OCI-LY1 (cell line): Measurements from ENCODE around the gene TBX15.

ENCODE experiments used
- H2AFZ ChIP-seq: fragments of 200-600 bp; sonication (generic), shearing (Covaris generic); 2 replicates; pipeline ENCODE4 v1.6.0; 2014; ENCODE audit warnings: antibody characterized with exemption, mild to moderate bottlenecking, low read length
- H3F3A ChIP-seq: fragments of 200-600 bp; sonication (generic), shearing (Covaris generic); 2 replicates; pipeline ENCODE4 v1.6.0; 2014; ENCODE audit warnings: mild to moderate bottlenecking, antibody characterized with exemption, low read length, moderate library complexity; ENCODE audit not compliant: insufficient read depth
- H3K27ac ChIP-seq: fragments of 200-600 bp; sonication (generic); 2 replicates; pipeline ENCODE4 v1.5.1; 2014; ENCODE audit warnings: low read length, mixed run types, mild to moderate bottlenecking, low read depth; ENCODE audit not compliant: poor library complexity, severe bottlenecking
- H3K27me3 ChIP-seq: fragments of 200-600 bp; sonication (generic); 2 replicates; pipeline ENCODE4 v1.6.0; 2014; ENCODE audit warnings: antibody characterized with exemption, mild to moderate bottlenecking, low read length, moderate library complexity; ENCODE audit not compliant: insufficient read depth
- H3K36me3 ChIP-seq: fragments of 200-600 bp; sonication (generic); 2 replicates; pipeline ENCODE4 v1.6.1; 2014; ENCODE audit warnings: mild to moderate bottlenecking, antibody characterized with exemption, low read length, moderate library complexity, mixed read lengths; ENCODE audit not compliant: insufficient read depth
- H3K4me1 ChIP-seq: fragments of 200-600 bp; sonication (generic); 2 replicates; pipeline ENCODE4 v1.5.1; 2014; ENCODE audit warnings: mild to moderate bottlenecking, low read length, moderate library complexity; ENCODE audit not compliant: insufficient read depth, severe bottlenecking
- H3K4me2 ChIP-seq: fragments of 200-600 bp; sonication (generic), shearing (Covaris generic); 2 replicates; pipeline ENCODE4 v1.6.1; 2014; ENCODE audit warnings: low read length
- H3K4me3 ChIP-seq: fragments of 200-600 bp; sonication (generic); 2 replicates; pipeline ENCODE4 v1.5.1; 2014; ENCODE audit warnings: low read length, low read depth, mild to moderate bottlenecking, mixed read lengths; ENCODE audit not compliant: poor library complexity, severe bottlenecking
- H3K79me2 ChIP-seq: fragments of 200-600 bp; shearing (Covaris generic); 2 replicates; pipeline ENCODE4 v1.6.1; 2016; ENCODE audit warnings: mixed run types, low read length, mixed read lengths; ENCODE audit not compliant: insufficient read depth
- H3K9ac ChIP-seq: fragments of 200-600 bp; sonication (generic), shearing (Covaris generic); 2 replicates; pipeline ENCODE4 v1.6.1; 2014; ENCODE audit warnings: mild to moderate bottlenecking, low read length, mixed read lengths
- H3K9me2 ChIP-seq: fragments of 200-600 bp; sonication (generic), shearing (Covaris generic); 2 replicates; pipeline ENCODE4 v1.6.1; 2014; ENCODE audit warnings: low read depth, mild to moderate bottlenecking, low read length, mixed read lengths
- H3K9me3 ChIP-seq: fragments of 200-600 bp; shearing (Covaris generic); 2 replicates; pipeline ENCODE4 v1.6.1; 2014; ENCODE audit warnings: low read length, mixed read lengths
- H4K20me1 ChIP-seq: fragments of 200-600 bp; sonication (generic), shearing (Covaris generic); 2 replicates; pipeline ENCODE4 v1.6.0; 2016; ENCODE audit warnings: mild to moderate bottlenecking, low read length; ENCODE audit not compliant: insufficient read depth
- EZH2 ChIP-seq: fragments of 200-600 bp; sonication (generic), shearing (Covaris generic); IDR thresholded peaks from 2 replicates; pipeline ENCODE4 v1.8.0; 2017; ENCODE audit warnings: borderline replicate concordance, mixed run types, mild to moderate bottlenecking, antibody characterized with exemption, low read length, moderate library complexity, mixed read lengths
- TF ChIP-seq, protein P1 (sequence below): fragments of 200-600 bp; sonication (generic), shearing (Covaris generic); IDR thresholded peaks from 2 replicates; pipeline ENCODE4 v1.5.1; 2017; ENCODE audit warnings: mild to moderate bottlenecking, antibody characterized with exemption, low read length, moderate library complexity, mixed read lengths

The TBX15 gene

GRCh38 chr1:118948351-118948750, 39.8 kb downstream of the TBX15 start:
- no peak overlapping the region for H2AFZ ChIP-seq
- no peaks in the 10 kb centered on the region for H3K79me2 ChIP-seq
- H3K27ac ChIP-seq: no peak overlapping the region
- H3K9me2 ChIP-seq: no peaks in the 10 kb centered on the region
- no peaks in the 10 kb centered on the region for H3K36me3 ChIP-seq
- no peaks in the 10 kb centered on the region for H3K4me1 ChIP-seq
- no peak overlapping the region for H3K4me3 ChIP-seq
- no peak overlapping the region for H3K9ac ChIP-seq
- H3F3A ChIP-seq: no peaks in the 10 kb centered on the region
- no peak overlapping the region for H3K4me2 ChIP-seq
- H3K27me3 ChIP-seq: no peaks in the 10 kb centered on the region
- no peak for TF ChIP-seq EZH2
- TF ChIP-seq, protein P1, sequence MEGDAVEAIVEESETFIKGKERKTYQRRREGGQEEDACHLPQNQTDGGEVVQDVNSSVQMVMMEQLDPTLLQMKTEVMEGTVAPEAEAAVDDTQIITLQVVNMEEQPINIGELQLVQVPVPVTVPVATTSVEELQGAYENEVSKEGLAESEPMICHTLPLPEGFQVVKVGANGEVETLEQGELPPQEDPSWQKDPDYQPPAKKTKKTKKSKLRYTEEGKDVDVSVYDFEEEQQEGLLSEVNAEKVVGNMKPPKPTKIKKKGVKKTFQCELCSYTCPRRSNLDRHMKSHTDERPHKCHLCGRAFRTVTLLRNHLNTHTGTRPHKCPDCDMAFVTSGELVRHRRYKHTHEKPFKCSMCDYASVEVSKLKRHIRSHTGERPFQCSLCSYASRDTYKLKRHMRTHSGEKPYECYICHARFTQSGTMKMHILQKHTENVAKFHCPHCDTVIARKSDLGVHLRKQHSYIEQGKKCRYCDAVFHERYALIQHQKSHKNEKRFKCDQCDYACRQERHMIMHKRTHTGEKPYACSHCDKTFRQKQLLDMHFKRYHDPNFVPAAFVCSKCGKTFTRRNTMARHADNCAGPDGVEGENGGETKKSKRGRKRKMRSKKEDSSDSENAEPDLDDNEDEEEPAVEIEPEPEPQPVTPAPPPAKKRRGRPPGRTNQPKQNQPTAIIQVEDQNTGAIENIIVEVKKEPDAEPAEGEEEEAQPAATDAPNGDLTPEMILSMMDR: no peak
- no peaks in the 10 kb centered on the region for H3K9me3 ChIP-seq
- no peaks in the 10 kb centered on the region for H4K20me1 ChIP-seq

DNA sequence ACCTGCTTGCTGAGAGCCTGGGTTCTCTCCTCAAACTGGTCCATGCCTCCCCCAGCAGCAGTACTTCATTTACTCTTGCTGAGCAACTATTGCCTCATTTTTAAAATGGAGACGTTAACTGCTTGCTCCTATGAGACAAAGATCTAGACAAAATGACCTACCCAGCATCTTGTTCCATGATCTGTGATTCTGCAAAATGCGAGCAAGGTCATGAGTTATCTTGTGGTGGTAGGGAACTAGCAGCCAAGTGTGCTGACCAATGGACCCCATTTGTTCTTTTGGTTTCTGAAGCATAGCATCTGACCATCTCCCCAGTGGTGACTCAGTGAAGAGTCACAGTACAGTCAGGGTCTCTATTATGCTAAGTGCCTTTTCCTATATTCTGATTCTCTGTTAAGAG, 40.4 kb downstream of the TBX15 start:
- Histone ChIP-seq H3K4me3 (no peak overlapping the region), H3K36me3 (no peaks in the 10 kb centered on the region), H3K79me2 (no peaks in the 10 kb centered on the region), H3K4me2 (no peak overlapping the region), H2AFZ (no peak overlapping the region), H3K27me3 (no peaks in the 10 kb centered on the region), H3K9me3 (no peaks in the 10 kb centered on the region), H3K4me1 (no peaks in the 10 kb centered on the region), H3K9ac (no peak overlapping the region), H4K20me1 (no peaks in the 10 kb centered on the region), H3K9me2 (no peaks in the 10 kb centered on the region), H3K27ac (no peak overlapping the region), H3F3A (no peaks in the 10 kb centered on the region)
- TF ChIP-seq EZH2: no peak
- TF ChIP-seq, protein P1: no peak

DNA sequence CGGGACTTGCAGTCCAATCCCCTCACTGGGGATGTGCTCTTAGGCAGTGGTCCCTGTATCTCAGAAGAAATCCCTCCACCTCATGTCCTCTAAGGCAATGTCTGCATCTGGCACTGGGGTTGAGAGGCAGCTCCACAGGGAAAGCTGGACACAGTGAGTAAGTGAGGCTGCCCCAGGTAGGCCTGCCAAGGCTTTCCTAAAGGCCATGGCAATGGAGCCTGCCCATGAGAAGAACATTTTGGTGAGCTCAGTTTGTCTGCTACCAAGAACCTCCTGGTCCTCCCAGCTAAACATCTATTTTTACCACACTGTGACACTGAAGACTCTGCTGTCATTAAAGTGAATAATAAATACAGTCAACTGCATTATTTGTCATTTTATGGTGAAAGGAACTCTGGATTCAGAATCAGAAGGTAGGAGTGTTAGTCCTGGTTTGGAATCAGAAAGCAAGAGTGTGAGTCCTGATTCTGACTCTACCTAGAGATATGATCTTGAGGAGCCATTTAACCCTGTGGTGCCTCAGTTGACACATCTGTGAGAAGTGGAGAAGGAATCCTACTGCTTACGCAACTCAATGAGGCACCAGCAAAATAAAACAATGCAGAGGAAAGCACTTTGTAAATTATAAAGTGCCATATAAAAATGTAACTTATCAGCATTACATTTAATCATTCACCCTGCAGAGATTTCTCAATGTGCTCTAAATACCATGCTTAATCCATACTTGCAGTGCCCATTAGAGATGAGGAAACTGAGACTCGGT, 41.0 kb downstream of the TBX15 start:
- TF ChIP-seq, protein P1: no peak
- TF ChIP-seq EZH2: no peak
- Histone ChIP-seq H3K4me2 (no peak overlapping the region), H3K27ac (no peak overlapping the region), H3K79me2 (no peaks in the 10 kb centered on the region), H3K4me1 (no peaks in the 10 kb centered on the region), H3K9me3 (no peaks in the 10 kb centered on the region), H4K20me1 (no peaks in the 10 kb centered on the region), H3K27me3 (no peaks in the 10 kb centered on the region), H3F3A (no peaks in the 10 kb centered on the region), H3K4me3 (no peak overlapping the region), H2AFZ (no peak overlapping the region), H3K9me2 (no peaks in the 10 kb centered on the region), H3K9ac (no peak overlapping the region), H3K36me3 (no peaks in the 10 kb centered on the region)
